A549 (cell line): Measurements from ENCODE around the gene RPL27A.

Source experiments
- CBX2 ChIP-seq: fragments of 200-600 bp; sonication (generic); IDR thresholded peaks from 2 replicates; pipeline ENCODE4 v1.6.1; 2016; ENCODE audit warnings: low read depth, mild to moderate bottlenecking, borderline replicate concordance
- RFX5 ChIP-seq: fragments of 450-650 bp; IDR thresholded peaks from 2 replicates; pipeline ENCODE4 v1.7.1; 2014; ENCODE audit warnings: antibody characterized with exemption, mild to moderate bottlenecking, moderate library complexity

DNA sequence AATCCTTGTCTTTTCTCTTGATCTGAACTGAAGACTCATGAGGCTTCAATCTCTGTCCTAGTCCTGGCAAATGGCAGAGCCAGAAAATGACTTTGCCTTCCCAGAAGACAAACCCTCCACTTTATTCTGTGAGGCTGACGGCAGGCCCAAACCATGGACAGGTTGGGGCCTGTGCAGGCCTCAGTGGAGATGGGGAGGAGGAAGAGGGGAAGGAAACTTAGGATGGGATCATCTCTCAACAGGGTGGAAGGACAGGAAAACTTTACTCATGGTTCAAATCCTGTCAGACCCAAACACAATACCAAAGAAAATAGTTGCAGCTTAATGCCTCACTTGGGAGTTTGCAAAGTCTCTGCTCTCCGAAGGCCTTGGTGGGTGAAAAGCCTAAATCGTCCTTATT, 9.8 kb downstream of the RPL27A start:
- TF ChIP-seq CBX2 (no peak), RFX5 (no peak)
